Eye (tissue), 1 donor: Measurements from ENCODE around the gene NUDT21.
"Not testable (repeated sequence)": the region's sequence is repeated elsewhere in the genome, so short reads cannot be mapped to it uniquely, and the experiment has no call there.

Experiments
- DNase-seq: peaks from one replicate; pipeline ENCODE4 v3.0.0-alpha.2; 2015

Gene NUDT21

GRCh38 chr16:56415875-56416274 lies 35.3 kb downstream of the NUDT21 start:
- DNase-seq, result no peak

GRCh38 chr16:56414366-56414765 lies 36.8 kb downstream of the NUDT21 start:
- no peak for DNase-seq

DNA sequence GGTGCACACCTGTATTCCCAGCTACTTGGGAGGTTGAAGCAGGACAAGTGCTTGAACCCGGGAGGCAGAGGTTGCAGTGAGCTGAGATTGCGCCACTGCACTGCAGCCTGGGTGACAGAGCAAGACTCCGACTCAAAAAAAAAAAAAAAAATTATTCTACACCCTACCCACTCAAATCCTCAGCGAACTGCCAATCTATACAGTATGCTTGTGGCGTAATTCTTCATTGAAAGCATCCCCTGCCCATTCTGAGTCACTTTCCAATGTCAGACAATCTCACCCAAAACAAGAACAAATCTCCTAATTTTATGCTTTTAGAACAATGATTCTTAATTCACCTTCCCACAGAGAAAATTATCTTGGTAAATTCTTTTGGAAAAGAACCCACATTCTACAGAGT lies 37.8 kb downstream of the NUDT21 start:
- DNase-seq, result no peak

- DNase-seq, result no peak
Observed at GRCh38 chr16:56411624-56412023, 39.5 kb downstream of the NUDT21 start.

GRCh38 chr16:56411123-56411522 lies 40.0 kb downstream of the NUDT21 start:
- DNase-seq, result no peak

DNA sequence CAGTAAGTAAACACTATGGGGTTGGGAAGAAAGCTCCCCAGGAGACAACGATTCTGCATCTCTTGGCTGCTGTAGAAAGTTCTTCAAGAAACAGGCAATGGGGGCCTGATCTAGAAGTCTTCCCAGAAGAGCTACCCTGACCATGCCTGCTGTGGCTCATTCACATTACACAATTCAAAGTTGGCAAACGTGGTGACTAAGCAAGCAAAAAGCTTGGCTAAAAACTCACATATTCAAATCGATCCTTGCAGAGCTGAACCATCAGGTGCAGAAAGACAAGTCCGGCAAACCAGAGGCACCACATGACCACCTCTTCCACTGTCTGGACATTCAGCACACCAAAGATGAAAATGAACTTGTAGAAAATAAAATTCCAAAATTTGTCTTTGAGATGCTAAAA lies 41.9 kb downstream of the NUDT21 start:
- DNase-seq, result no peak

DNA sequence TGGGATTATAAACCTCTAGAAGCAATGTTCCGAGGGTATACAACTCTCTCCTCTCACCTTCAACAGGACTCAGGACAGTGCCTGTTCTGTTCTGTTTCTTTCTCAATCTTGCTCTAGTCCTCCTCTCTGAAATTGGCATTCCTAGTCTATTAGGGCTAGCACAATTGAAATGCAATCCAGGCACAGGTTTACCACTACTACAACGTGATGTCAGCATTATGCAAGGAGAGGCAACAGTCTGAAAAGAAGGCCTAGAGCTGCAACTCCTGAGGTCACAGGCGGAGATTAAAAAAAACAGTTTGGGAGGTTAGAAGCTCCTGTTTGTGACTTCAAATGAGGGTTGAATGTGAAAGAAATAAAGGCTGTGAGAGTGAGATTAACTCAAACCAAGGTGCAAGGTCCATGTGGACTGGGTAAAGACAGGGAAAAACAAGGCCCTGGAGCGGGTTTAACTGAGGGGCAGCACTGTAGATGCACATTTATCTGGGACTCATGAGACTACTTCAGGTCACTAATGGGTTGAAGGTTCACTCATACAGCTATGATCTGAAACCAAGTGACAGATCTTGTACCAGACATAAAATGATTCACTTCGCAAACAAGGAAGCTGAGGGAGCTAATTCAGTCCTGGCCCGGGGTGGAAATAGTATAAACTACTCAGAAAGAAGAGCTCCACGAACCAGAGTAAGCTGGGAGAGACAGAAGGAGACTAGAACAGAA lies 42.6 kb downstream of the NUDT21 start:
- no peak for DNase-seq

- DNase-seq, result no peak
Observed at GRCh38 chr16:56405977-56406672, 45.0 kb downstream of the NUDT21 start.

DNA sequence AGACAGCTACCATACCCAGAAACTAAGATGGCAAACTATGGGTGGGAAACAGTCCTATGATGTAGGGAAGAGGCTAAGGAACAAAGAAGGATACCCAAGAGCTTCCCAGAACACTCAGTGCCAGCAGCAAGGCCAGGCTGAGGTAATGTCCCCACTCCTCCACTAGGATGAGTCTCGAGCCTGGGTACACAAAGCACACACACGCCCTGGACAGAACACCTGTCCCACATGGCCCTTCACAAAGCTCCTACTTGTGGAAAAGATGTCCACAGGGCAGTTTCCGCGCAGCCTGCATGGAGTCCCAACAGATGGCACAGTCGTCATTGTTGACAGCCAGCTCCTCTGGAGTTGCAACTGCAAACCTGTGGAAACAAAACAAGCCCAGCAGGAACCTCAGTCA lies 49.6 kb downstream of the NUDT21 start:
- no peak for DNase-seq

DNA sequence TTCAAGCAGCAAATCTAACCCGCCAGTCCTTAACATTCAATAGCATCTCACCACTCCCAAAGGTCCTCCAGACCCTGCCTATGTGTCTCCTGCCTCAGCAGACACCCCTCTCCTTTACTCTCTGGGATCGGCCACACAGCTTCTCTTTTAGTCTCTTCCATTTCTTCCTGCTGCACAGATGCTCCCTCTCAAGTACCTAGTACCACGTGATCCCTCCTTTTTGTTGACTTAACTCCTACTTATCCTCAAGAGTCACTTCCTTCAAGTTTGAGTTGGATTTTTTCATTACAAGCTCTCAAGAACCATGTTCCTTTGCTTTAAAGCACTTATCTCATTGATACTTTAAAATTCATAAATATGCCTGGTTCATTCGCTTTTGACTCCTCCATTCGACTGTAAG lies 50.7 kb downstream of the NUDT21 start:
- DNase-seq, result no peak

DNA sequence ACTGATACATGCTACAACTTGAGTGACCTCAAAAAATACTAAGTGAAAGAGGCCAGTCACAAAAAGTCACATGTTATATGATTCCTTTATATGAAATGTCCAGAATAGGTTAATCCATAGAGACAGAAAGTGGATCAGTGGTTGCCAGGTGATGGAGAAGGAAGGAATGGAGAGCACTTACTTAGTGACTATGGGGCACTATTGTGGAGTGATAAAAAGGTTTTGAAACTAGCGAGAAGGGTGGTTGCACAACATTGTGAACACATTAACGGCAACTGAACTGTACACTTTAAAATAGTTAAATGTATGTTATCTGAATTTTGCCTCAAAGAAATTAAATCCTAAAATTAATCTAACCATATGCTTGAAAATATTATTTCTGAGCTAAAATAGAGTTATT lies 51.6 kb downstream of the NUDT21 start:
- no peak for DNase-seq

DNA sequence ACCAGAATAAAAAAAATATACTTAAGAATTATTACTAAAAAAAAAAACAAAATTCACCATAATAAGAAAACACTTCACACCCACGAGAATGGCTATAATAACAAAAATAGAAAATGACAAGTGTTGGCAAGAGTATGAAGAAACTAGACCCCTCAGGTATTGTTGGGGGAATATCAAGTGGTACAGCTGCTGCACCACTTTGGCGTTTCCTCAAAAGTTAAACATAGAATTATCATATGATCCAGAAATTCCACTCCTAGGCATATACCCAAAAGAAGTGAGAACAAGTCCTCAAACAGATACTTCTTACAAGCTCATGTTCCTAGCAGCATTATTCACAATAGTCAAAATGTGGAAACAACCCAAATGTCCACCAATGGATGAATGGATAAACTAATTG lies 52.1 kb downstream of the NUDT21 start:
- no peak for DNase-seq

DNA sequence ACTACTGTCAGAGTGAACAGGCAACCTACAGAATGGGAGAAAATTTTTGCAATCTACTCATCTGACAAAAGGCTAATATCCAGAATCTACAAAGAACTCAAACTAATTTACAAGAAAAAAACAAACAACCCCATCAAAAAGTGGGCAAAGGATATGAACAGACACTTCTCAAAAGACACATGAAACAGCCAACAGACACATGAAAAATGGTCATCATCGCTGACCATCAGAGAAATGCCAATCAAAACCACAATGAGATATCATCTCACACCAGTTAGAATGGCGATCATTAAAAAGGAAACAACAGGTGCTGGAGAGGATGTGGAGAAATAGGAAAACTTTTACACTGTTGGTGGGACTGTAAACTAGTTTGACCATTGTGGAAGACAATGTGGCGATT lies 54.4 kb downstream of the NUDT21 start:
- not testable (repeated sequence) for DNase-seq

DNA sequence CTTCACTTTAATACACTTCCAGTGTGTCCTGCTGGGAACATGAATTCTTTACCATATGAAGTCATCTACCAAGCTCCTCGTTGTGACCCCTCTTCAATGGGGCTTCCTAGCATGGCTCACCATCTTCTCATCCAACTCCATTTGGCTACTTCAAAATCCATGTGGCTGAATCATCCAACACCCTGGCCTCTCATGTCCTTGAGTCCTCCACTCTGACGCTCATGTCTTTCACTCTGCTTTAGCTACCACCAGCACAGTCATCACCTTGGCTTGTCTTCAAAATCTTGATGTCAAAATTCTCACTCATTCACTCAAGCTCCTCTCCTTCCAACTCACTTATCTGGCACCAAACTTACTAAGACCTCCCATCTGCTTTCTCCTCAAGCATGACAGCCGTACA lies 61.6 kb downstream of the NUDT21 start:
- no peak for DNase-seq

DNA sequence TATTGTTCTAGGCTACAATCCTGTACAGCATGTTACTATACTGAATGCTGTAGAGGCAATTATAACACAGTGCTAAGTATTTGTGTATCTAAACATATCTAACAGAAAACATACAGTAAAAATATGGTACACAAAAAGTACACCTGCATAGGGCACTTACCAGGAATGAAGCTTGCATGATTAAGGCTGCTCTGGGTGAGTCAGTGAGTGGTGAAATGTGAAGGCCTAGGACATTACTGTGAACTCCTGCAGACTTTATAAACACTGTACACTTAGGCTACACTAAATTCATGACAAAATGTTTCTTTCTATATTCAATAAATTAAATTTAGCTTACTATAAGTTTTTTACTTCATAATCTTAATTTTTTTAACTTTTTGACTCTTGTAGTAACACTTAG lies 62.9 kb downstream of the NUDT21 start:
- DNase-seq, result no peak

GRCh38 chr16:56387396-56387795 lies 63.7 kb downstream of the NUDT21 start:
- DNase-seq, result no peak

GRCh38 chr16:56384074-56384721 lies 66.9 kb downstream of the NUDT21 start:
- DNase-seq, result no peak

DNA sequence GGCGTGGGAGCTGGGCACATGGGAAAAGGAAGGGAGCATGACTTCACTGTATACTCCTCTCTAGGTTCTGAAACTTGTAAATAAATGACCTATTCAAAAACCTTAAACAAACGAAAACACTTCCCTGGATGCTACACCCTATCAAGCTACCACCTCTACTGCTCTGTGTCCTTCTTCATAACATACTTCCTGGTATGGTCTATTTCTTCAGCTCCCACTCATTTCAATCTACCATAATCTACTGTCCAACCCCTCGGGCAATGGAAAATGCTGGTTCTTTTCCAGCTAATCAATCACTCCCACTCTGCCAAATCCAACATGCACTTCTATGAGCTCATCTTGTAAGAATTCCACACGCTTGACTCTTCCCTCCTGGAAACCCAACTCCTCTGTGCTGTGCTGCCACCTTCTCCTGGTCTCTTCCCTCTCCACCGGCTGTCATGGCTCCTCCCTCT lies 68.2 kb downstream of the NUDT21 start:
- DNase-seq, result no peak

- no peak for DNase-seq
Observed at GRCh38 chr16:56382459-56382858, 68.7 kb downstream of the NUDT21 start.

DNA sequence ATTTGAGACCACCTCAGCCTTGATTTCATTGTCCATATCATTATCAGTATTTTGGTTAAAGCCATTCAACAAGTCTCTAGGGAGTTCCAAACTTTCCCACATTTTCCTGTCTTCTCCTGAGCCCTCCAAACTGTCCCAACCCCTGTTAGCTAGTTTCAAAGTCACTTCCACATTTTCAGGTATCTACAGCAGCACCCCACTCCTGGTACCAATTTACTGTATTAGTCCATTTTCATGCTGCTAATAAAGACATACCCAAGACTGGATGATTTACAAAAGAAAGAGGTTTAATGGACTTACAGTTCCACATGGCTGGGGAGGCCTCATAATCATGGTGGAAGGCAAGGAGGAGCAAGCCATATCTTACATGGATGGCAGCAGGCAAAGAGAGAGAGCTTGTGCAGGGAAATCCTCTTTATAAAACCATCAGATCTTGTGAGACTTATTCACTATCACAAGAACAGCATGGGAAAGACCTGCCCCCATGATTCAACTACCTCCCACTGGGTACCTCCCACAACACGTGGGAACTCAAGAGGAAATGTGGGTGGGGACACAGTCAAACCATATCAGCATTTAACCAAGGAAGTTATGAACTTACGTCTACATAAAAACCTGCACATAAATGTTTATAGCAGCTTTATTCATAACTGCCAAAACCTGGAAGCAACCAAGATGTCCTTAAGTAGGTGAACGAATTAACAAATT lies 70.2 kb downstream of the NUDT21 start:
- DNase-seq, result not testable (repeated sequence)
